ENCODE data around the gene CARS2. TPM values are rescaled to one million over a fixed set of nuclear protein-coding genes. Genes with fewer than 3 reads are reported as not detected.

Gene CARS2
- total RNA-seq, 1 donor from 2014 or later: 89.6 TPM

DNA sequence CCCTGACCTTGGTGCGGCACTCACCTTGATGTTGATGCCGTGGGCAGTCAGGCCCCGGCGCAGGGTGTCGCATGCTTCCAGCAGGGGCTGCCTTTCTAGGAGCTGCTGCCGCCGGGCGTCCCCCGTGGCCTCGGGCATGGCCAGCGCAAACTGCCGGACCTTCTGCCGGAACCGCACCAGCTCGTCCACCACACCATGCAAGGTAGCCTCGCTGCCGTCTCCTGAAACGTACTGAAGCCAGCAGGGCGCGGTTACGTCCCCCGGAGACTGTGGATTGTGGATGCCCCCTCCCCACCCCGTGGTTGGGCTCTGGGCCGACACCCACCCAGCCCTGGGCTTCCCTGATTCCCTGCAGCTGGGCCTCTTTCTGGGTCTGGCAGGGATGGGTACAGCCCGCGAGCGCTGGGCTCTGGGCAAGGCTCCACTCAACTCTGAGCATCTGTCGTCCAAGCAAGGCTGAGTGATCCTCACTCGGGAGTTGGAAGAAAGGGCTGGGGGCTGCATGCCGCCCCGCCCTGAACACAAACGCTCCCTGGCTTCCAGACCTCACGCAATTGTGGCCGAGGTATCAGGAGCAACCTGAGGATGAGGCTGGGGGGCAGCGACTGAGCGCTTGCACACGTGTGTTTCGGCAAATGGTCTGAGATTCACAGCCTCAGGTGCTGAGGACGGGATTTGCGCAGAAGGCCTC is 63.5 kb downstream of the CARS2 start:
- Mint-ChIP-seq H3K4me3 (ENCODE audit: low read depth) (no peak overlapping the region), H3K9me3 (no peaks in the 10 kb centered on the region), H3K27ac (no peak overlapping the region), H3K27me3 (ENCODE audit: low read depth) (no peaks in the 10 kb centered on the region), H3K4me1 (ENCODE audit: low read depth) (no peaks in the 10 kb centered on the region), H3K36me3 (ENCODE audit: low read depth) (peaks cover 43% of the 10 kb centered on the region)
- intact Hi-C loops (cut with micrococcal nuclease): no loop called here
- DNase-seq (ENCODE audit: low spot score): no peak

DNA sequence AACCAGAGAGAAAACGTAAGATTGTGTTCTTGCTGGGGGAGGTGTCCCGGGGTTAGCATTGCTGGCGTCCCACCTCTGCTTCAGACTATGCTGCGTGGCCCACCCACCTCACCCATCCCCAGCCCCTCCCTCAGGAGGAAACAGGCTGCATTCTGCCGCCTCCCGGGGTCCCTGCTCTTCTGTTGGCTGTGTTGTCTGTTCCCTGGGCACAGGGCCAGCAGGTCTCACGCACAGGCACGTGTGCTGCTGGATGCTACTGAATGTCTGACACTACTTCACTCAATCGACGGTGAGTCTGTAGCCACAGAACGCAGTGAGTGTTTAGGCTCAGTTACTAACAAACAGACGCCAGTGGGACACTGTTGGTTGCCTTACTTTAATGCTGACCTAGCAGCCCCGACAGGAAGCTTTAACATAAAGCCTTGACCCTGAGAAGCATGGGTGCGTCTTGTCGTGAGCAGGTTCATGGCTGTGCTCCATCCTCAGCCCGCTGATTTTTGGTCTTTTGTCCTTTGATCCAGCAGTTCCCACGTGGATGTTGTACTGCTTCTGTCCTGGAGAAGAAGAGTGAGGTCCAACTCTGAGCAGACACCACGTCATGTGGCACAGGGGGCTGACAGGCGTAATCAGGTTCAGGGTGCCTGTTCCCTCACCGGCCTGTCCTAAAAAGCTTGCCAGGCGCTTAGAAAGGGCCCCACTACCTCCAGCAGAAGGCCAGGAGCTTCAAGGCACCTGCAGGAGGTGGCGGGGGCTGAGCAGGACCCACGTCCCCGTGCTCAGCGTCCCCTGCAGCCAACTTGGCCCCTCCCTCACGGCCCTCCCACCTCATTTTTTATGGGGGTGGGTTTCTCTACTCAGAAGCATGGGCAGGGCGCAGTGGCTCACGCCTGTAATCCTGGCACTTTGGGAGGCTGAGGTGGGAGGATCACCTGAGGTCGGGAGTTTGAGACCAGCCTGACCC is 64.6 kb downstream of the CARS2 start:
- Mint-ChIP-seq H3K27ac (no peak overlapping the region), H3K4me3 (ENCODE audit: low read depth) (no peak overlapping the region)

DNA sequence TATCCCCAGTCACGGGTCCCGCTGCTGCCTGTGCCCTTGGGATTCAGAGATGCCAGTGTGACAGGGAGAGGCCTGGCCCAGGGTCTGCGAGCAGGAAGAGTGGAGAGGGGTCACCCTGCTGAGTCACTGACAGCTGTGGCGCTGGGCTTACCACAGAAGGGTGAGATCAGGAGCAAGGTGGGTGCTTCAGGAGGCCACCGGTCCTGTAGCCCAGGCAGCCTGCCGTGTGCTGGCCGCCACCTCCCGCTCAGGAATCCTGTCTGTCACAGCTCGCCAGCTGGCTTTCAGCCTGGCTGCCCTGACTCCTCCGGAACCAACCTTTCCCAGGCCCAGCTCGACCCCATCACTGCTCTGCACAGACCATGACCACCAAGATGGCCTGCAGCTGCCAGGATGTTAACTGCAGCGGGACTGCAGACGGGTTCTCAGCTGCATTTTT is 65.3 kb downstream of the CARS2 start:
- peaks cover 52% of the 10 kb centered on the region for H3K36me3 Mint-ChIP-seq (ENCODE audit: low read depth)
- no peaks in the 10 kb centered on the region for H3K9me3 Mint-ChIP-seq
- no peak for DNase-seq (ENCODE audit: low spot score)
- no peaks in the 10 kb centered on the region for H3K27me3 Mint-ChIP-seq (ENCODE audit: low read depth)
- H3K4me1 Mint-ChIP-seq (ENCODE audit: low read depth): no peaks in the 10 kb centered on the region
- H3K27ac Mint-ChIP-seq: no peak overlapping the region
- intact Hi-C loops (cut with micrococcal nuclease): no loop called here
- H3K4me3 Mint-ChIP-seq (ENCODE audit: low read depth): no peak overlapping the region

More for the DNA sequence above, 64.6 kb downstream of the CARS2 start:
- Mint-ChIP-seq H3K9me3 (no peaks in the 10 kb centered on the region), H3K4me1 (ENCODE audit: low read depth) (no peaks in the 10 kb centered on the region), H3K27me3 (ENCODE audit: low read depth) (no peaks in the 10 kb centered on the region), H3K36me3 (ENCODE audit: low read depth) (peaks cover 47% of the 10 kb centered on the region)
- DNase-seq (ENCODE audit: low spot score): no peak
- intact Hi-C loops (cut with micrococcal nuclease): no loop called here

DNA sequence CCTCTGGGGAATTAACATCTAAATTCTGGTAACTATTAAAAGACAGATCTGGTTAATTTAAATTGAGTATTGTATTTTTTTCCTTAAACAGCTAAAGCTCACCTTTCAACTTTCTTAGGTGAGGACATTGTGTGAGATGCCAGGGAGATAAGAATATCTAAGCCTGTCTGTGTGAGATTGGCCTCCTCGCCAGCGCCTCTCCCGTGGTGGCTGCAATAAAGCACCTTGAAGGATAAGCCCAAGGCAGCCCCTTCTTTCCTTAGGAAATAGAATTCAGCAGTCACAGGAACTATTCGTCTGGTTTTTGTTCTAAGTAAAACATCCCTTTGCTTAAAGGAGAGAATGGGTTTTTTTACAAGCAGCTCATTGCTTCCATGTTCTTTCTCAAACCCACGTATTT is 66.0 kb downstream of the CARS2 start:
- Mint-ChIP-seq H3K4me3 (ENCODE audit: low read depth) (no peak overlapping the region), H3K4me1 (ENCODE audit: low read depth) (no peaks in the 10 kb centered on the region), H3K27ac (no peak overlapping the region), H3K27me3 (ENCODE audit: low read depth) (no peaks in the 10 kb centered on the region), H3K9me3 (no peaks in the 10 kb centered on the region), H3K36me3 (ENCODE audit: low read depth) (peaks cover 57% of the 10 kb centered on the region)
- no peak for DNase-seq (ENCODE audit: low spot score)
- intact Hi-C loops (cut with micrococcal nuclease): no loop called here

DNA sequence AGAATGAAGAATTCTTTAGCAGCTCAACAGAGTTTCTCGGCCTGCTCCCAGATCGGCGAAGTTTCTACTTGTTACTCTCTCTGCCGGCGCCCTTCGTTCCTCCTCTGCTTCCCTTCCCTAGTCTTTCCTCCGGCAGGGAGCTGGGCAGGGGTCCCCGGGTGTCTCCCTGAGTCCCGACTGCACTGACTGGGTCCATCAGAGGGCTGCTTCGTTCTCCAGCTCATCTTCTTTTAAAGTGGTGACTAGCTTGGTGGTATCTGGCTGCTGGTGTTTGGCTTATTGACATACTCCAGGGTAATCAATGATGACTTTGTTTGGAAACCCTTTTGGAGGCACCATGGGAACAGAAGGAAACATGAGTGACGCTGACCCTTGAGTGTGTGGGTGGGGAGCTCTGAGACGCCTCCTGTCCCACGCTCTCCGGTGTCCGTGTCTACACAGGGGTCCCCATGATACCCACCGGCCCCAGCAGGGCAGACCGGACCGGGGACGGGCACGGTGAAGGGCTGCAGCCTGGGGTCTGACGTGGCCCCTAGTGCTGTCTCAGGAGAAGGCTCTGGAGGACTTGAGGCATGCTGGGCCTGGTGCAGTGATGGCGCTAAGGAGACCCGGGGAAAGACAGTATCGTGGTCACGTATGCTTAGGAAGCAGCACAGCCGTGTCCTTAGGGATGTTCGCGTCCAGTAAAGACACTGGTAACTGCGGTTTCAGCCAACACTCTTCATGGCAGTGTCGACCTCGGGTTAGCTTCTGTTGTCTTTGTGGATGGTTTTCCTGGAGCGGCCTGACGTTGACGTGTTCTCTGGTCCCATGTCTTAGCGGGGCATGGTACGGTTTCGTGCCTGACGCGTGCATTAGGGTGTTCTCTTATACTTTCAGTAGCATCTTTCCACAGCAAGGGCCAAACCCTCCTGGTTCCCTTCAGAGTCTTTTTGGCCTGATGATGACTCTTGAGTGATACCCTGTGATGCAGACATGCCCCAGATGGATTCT is 66.8 kb downstream of the CARS2 start:
- no peak overlapping the region for H3K4me3 Mint-ChIP-seq (ENCODE audit: low read depth)
- peaks cover 62% of the 10 kb centered on the region for H3K36me3 Mint-ChIP-seq (ENCODE audit: low read depth)
- intact Hi-C loops (cut with micrococcal nuclease): no loop called here
- no peaks in the 10 kb centered on the region for H3K9me3 Mint-ChIP-seq
- no peak for DNase-seq (ENCODE audit: low spot score)
- no peak overlapping the region for H3K27ac Mint-ChIP-seq
- H3K4me1 Mint-ChIP-seq (ENCODE audit: low read depth): no peaks in the 10 kb centered on the region
- no peaks in the 10 kb centered on the region for H3K27me3 Mint-ChIP-seq (ENCODE audit: low read depth)

DNA sequence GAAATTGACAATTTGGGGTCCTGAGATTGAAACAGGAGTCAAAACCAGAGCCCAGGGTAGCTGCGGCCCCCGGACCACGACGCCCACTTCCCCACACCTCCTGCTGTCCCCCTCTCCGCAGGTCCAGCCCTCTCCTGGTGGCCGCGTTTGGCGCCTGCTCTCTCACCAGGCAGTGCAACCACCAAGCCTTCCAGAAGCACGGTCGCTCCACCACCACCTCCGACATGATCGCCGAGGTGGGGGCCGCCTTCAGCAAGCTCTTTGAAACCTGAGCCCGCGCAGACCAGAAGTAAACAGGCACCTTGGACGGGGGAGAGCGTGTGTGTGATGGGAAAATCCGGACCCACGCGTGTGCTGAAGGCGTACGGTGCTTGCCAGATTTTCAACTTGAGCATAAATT is 67.7 kb downstream of the CARS2 start:
- Mint-ChIP-seq H3K36me3 (ENCODE audit: low read depth) (peaks cover 58% of the 10 kb centered on the region), H3K27ac (no peak overlapping the region), H3K9me3 (no peaks in the 10 kb centered on the region), H3K4me1 (ENCODE audit: low read depth) (no peaks in the 10 kb centered on the region), H3K4me3 (ENCODE audit: low read depth) (no peak overlapping the region), H3K27me3 (ENCODE audit: low read depth) (no peaks in the 10 kb centered on the region)
- intact Hi-C loops (cut with micrococcal nuclease): no loop called here
- DNase-seq (ENCODE audit: low spot score): no peak

DNA sequence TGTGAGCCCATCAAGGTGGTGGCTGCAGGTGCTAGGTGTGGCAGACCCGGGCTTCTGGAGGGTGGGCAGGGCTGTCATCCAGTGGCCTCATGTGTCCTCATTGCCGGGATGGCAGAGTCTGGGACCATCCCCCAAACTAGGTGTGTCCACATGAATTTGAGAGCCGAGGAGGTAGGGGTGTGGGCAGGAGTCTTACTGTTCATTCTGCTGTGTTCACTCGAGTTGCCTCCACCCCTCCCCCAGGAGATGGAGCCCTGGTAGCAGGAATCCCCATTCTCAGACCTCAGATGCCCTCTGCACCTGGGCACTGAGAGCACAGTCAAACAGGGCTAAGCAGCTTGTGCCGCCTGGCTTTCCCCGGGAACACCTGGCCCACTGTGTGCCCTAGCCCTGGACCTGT is 68.2 kb downstream of the CARS2 start:
- DNase-seq (ENCODE audit: low spot score): no peak
- peaks cover 53% of the 10 kb centered on the region for H3K36me3 Mint-ChIP-seq (ENCODE audit: low read depth)
- no peaks in the 10 kb centered on the region for H3K27me3 Mint-ChIP-seq (ENCODE audit: low read depth)
- H3K27ac Mint-ChIP-seq: no peak overlapping the region
- no peak overlapping the region for H3K4me3 Mint-ChIP-seq (ENCODE audit: low read depth)
- no peaks in the 10 kb centered on the region for H3K4me1 Mint-ChIP-seq (ENCODE audit: low read depth)
- intact Hi-C loops (cut with micrococcal nuclease): no loop called here
- no peaks in the 10 kb centered on the region for H3K9me3 Mint-ChIP-seq

DNA sequence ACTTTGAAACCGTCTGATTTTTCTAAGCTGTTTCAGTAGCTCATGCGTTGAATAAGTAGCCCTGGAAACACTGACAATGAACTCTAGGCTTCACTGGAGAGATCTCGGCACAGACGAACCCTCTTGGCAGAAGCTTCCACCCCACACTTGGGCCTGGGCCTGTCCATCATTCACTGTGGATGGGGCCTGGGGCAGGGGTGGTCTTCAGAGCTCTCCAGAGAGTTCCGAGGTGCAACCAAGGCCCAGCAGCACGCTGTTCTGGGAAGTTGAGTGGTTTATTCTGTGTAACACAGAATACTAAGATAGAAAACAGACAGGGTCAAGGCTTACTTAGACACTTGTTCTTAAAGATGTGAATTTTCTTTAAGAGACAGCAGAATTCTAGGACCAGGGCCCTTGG is 68.6 kb downstream of the CARS2 start:
- H3K4me1 Mint-ChIP-seq (ENCODE audit: low read depth): no peaks in the 10 kb centered on the region
- DNase-seq (ENCODE audit: low spot score): no peak
- intact Hi-C loops (cut with micrococcal nuclease): no loop called here
- peaks cover 55% of the 10 kb centered on the region for H3K36me3 Mint-ChIP-seq (ENCODE audit: low read depth)
- H3K27me3 Mint-ChIP-seq (ENCODE audit: low read depth): no peaks in the 10 kb centered on the region
- H3K4me3 Mint-ChIP-seq (ENCODE audit: low read depth): no peak overlapping the region
- H3K9me3 Mint-ChIP-seq: no peaks in the 10 kb centered on the region
- H3K27ac Mint-ChIP-seq: no peak overlapping the region

DNA sequence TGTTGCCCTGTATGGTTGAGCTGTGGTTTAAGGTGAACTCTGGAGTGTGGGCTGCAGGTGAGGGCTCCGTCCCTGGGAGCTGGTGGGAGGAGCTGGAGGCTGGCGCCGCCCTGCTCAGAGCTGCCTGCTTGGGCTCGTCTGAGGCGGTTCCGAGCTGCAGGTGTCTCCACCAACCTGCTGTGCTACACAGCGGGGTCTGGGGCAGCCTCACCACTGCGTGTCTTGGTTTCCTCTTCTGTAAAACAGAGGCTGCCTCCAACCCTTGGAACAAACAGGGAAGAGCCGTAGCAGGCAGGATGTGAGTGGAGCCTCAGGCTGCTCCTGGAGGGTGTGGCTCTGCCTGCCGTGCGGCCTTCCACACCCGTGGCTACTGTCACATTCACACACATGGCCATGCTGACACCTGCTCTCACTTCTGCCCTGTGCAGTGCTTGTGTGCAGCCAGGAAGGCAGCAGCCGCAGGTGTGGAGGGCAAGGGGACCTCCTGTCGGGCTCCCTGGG is 69.2 kb downstream of the CARS2 start:
- H3K27ac Mint-ChIP-seq: no peak overlapping the region
- H3K4me1 Mint-ChIP-seq (ENCODE audit: low read depth): no peaks in the 10 kb centered on the region
- H3K9me3 Mint-ChIP-seq: no peaks in the 10 kb centered on the region
- DNase-seq (ENCODE audit: low spot score): no peak
- no peaks in the 10 kb centered on the region for H3K27me3 Mint-ChIP-seq (ENCODE audit: low read depth)
- peaks cover 59% of the 10 kb centered on the region for H3K36me3 Mint-ChIP-seq (ENCODE audit: low read depth)
- H3K4me3 Mint-ChIP-seq (ENCODE audit: low read depth): no peak overlapping the region
- intact Hi-C loops (cut with micrococcal nuclease): no loop called here

DNA sequence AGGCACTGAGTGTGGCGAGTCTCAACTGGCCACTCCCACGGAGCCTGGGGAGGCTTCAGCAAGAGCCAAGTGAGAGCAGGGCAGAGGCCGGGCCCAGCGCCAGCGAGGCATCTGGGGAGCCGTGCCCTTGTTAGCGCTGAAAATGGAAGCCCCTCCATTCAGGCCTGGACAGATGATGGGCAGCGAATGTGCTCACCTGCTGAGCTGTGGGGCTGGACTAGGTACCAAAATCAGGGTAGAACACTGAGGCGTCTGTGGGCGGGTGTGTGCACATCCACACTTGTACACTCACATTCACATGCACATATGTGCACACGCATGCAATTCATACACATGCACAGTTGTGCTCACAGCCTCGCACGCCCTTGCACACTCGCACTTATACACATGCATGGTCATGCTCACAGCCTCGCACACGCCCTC is 69.9 kb downstream of the CARS2 start:
- Mint-ChIP-seq H3K4me1 (ENCODE audit: low read depth) (no peaks in the 10 kb centered on the region), H3K27ac (no peak overlapping the region), H3K9me3 (no peaks in the 10 kb centered on the region), H3K27me3 (ENCODE audit: low read depth) (no peaks in the 10 kb centered on the region), H3K4me3 (ENCODE audit: low read depth) (no peak overlapping the region), H3K36me3 (ENCODE audit: low read depth) (peaks cover 55% of the 10 kb centered on the region)
- no peak for DNase-seq (ENCODE audit: low spot score)
- intact Hi-C loops (cut with micrococcal nuclease): no loop called here

DNA sequence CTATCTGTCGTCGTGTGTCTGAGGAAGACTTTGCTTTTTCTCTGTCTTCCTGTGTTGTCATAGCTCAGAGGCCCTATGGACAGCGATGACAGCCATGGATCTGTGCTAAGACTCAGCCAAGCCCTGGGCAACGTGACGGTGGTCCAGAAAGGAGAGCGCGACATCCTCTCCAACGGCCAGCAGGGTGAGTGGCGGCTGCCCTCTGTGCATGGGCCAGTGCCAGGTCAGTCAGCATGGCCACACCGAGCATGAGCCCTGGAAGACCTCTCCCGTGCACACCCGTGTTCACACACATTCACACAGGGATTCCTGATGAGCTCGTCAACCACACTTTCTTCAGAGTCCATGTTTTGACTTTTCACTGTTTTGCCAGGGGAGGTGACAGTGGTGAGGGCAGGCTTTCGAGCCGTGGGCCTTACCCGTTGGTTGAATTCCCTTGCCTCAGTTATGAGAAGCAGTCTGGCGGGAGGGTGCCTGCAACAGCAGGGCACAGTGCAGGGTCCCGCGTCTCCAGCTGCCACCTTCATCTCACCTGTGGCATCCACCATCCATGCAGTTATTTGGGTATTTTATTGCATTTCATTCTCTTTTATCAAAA is 70.4 kb downstream of the CARS2 start:
- H3K4me3 Mint-ChIP-seq (ENCODE audit: low read depth): no peak overlapping the region
- no peaks in the 10 kb centered on the region for H3K27me3 Mint-ChIP-seq (ENCODE audit: low read depth)
- DNase-seq (ENCODE audit: low spot score): no peak
- intact Hi-C loops (cut with micrococcal nuclease): no loop called here
- no peaks in the 10 kb centered on the region for H3K4me1 Mint-ChIP-seq (ENCODE audit: low read depth)
- peaks cover 50% of the 10 kb centered on the region for H3K36me3 Mint-ChIP-seq (ENCODE audit: low read depth)
- H3K27ac Mint-ChIP-seq: no peak overlapping the region
- H3K9me3 Mint-ChIP-seq: no peaks in the 10 kb centered on the region

DNA sequence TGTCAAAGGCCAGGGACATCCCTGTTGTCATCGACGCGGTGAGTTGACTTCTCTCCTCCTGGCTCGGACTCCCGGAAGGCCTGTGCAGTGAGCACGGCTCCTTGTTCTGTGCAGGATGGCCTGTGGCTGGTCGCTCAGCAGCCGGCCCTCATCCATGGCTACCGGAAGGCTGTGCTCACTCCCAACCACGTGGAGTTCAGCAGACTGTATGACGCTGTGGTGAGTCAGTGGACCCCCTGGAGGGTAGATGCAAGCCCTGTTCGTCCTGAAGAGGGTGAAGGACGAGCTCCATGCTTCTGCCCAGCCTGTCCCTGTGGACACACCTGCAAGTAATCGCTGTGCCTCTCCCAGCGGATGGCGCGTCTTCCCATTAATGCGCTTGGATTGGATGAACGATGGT is 71.4 kb downstream of the CARS2 start:
- no peak for DNase-seq (ENCODE audit: low spot score)
- H3K27ac Mint-ChIP-seq: no peak overlapping the region
- peaks cover 45% of the 10 kb centered on the region for H3K36me3 Mint-ChIP-seq (ENCODE audit: low read depth)
- intact Hi-C loops (cut with micrococcal nuclease): no loop called here
- no peak overlapping the region for H3K4me3 Mint-ChIP-seq (ENCODE audit: low read depth)
- peaks cover 3% of the 10 kb centered on the region for H3K4me1 Mint-ChIP-seq (ENCODE audit: low read depth)
- H3K9me3 Mint-ChIP-seq: no peaks in the 10 kb centered on the region
- no peaks in the 10 kb centered on the region for H3K27me3 Mint-ChIP-seq (ENCODE audit: low read depth)

Data from activated T-helper 2 cell treated with anti-CD3 and anti-CD28 coated beads, Interferon-gamma antibody, Interleukin-2, Interleukin-4, amounts not matched to agents 10 μg/mL and 5 μg/mL and 100 μg/mL, durations not matched to agents 14 hours and 24 hours and 36 hours (primary cell).